Cardiac muscle cell (in vitro differentiated cells and primary cell): ENCODE measurements around the gene PTTG1IP. TPM values are rescaled to one million over a fixed set of nuclear protein-coding genes. Genes with fewer than 3 reads are reported as not detected.

Experiments
- DNase-seq, 2 donors: peaks; one replicate each; pipeline versions ENCODE4 v3.0.0 to v3.0.0-alpha.2; 2010 to 2017; ENCODE audit warnings: low read depth in 1 of 2, low spot score in 1 of 2
- H3K27ac ChIP-seq: fragments of 200-600 bp; sonication (generic); 2 replicates; pipeline ENCODE4 v1.5.1; 2016
- H3K27me3 ChIP-seq: fragments of 200-600 bp; sonication (generic); 2 replicates; pipeline ENCODE4 v1.6.0; 2016; ENCODE audit warnings: control low read depth
- H3K36me3 ChIP-seq: fragments of 200-600 bp; sonication (generic); 2 replicates; pipeline ENCODE4 v1.5.1; 2016; ENCODE audit warnings: control low read depth
- H3K4me1 ChIP-seq: fragments of 200-600 bp; sonication (generic); 2 replicates; pipeline ENCODE4 v1.8.1; 2017; ENCODE audit warnings: low read depth, mild to moderate bottlenecking, mixed run types
- H3K4me3 ChIP-seq: fragments of 200-600 bp; sonication (generic); 2 replicates; pipeline ENCODE4 v1.5.1; 2016; ENCODE audit warnings: mild to moderate bottlenecking
- H3K9me3 ChIP-seq: fragments of 200-600 bp; sonication (generic); 2 replicates; pipeline ENCODE4 v1.5.1; 2017; ENCODE audit warnings: low read depth, mild to moderate bottlenecking, control low read depth
- CTCF ChIP-seq: IDR thresholded peaks from 2 replicates; pipeline ENCODE4 v1.5.1; 2012; ENCODE audit warnings: low read depth, mild to moderate bottlenecking, low read length
- polyA plus RNA-seq: library from polyadenylated mRNA; unstranded; fragments of >200 nt; fragmentation: Nextera tagmentation; extraction: Ambion mirVana; gene quantifications from 2 replicates; pipeline ENCODE4 v1.2.1, GENCODE V29; 2016
- total RNA-seq: library from RNA; depleted of rRNA; stranded (reverse); fragments of >200 nt; gene quantifications from 2 replicates; pipeline ENCODE4 v1.2.3, GENCODE V29; 2016

Gene PTTG1IP
- total and polyA plus RNA-seq, 2 experiments from 2014 or later = 204 to 253 TPM

- H3K4me1 ChIP-seq = peaks cover 11% of the 10 kb centered on the region
- no peak overlapping the region for H3K4me3 ChIP-seq
- no peaks in the 10 kb centered on the region for H3K9me3 ChIP-seq
- no peaks in the 10 kb centered on the region for H3K27me3 ChIP-seq
- no peak for TF ChIP-seq CTCF
- no peaks in the 10 kb centered on the region for H3K36me3 ChIP-seq
- H3K27ac ChIP-seq = no peak overlapping the region
- no peak for DNase-seq
Measured at GRCh38 chr21:44903050-44903685, 29.7 kb upstream of the PTTG1IP start.

- no peaks in the 10 kb centered on the region for H3K9me3 ChIP-seq
- H3K4me1 ChIP-seq = peaks cover 3% of the 10 kb centered on the region
- no peak overlapping the region for H3K4me3 ChIP-seq
- H3K27me3 ChIP-seq = no peaks in the 10 kb centered on the region
- H3K36me3 ChIP-seq = no peaks in the 10 kb centered on the region
- TF ChIP-seq CTCF = no peak
- DNase-seq = no peak
- no peak overlapping the region for H3K27ac ChIP-seq
Measured at GRCh38 chr21:44902268-44903049, 29.0 kb upstream of the PTTG1IP start.

DNA sequence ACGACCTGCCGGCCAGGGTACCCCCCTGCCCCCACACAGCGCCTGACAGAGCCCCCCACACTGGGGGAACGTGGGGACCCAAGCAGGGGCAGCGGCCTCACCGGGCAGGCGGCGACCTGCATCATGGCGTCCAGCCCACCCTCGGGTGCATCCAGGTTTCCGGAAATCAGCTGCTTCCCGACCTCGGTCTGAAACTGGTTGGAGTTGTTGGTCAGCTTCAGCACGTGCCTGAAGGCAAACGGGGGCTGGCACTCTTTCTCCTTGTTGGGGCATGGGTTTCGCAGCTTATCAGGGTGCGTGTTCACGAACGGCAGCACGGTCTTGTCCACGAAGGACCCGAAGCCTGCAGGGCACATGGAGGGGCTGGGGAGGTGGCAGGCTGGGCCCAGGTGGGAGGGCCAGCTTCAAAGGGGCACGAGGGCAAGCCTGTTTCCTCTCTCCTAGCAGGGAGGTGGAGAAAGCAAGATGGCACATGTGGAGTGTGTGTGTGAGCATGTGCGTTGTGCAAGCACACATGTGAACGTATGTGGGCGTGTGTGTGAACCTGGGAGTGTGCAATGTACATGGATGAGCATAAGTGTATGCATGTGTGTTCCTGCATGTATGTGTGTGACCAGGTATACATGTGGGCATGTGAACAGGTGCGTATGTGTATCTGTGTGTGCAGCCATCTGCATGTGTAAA, 28.0 kb upstream of the PTTG1IP start:
- H3K36me3 ChIP-seq = no peaks in the 10 kb centered on the region
- TF ChIP-seq CTCF = no peak
- no peak overlapping the region for H3K4me3 ChIP-seq
- H3K27ac ChIP-seq = no peak overlapping the region
- no peaks in the 10 kb centered on the region for H3K9me3 ChIP-seq
- no peaks in the 10 kb centered on the region for H3K27me3 ChIP-seq
- no peak for DNase-seq
- H3K4me1 ChIP-seq = no peaks in the 10 kb centered on the region

GRCh38 chr21:44900559-44901251, 27.2 kb upstream of the PTTG1IP start:
- Histone ChIP-seq H3K27ac (no peak overlapping the region), H3K27me3 (no peaks in the 10 kb centered on the region), H3K36me3 (no peaks in the 10 kb centered on the region), H3K9me3 (no peaks in the 10 kb centered on the region), H3K4me3 (no peak overlapping the region), H3K4me1 (no peaks in the 10 kb centered on the region)
- DNase-seq = no peak
- TF ChIP-seq CTCF = no peak

GRCh38 chr21:44899768-44900558, 26.5 kb upstream of the PTTG1IP start:
- Histone ChIP-seq H3K27ac (no peak overlapping the region), H3K4me1 (no peaks in the 10 kb centered on the region), H3K4me3 (no peak overlapping the region), H3K36me3 (no peaks in the 10 kb centered on the region), H3K9me3 (no peaks in the 10 kb centered on the region), H3K27me3 (no peaks in the 10 kb centered on the region)
- DNase-seq = no peak
- TF ChIP-seq CTCF = no peak
